Measurements from ENCODE around the gene HOXA3. TPM values are rescaled to one million over a fixed set of nuclear protein-coding genes. Genes with fewer than 3 reads are reported as not detected.

Gene HOXA3
- total RNA-seq, 2 donors from 2014 or later: 13.3 to 14.1 TPM

- Histone ChIP-seq H3K27ac (peak overlapping the region; percentile 84), H3K27me3 (no peaks in the 10 kb centered on the region), H3K9ac (ENCODE audit: low read depth in 2 of 2, low read length in 2 of 2) (peak overlapping the region; percentile 77 to 100), H3K4me1 (peaks cover 8% of the 10 kb centered on the region), H3K4me3 (no peak overlapping the region), H3K36me3 (no peaks in the 10 kb centered on the region), H3K9me3 (no peaks in the 10 kb centered on the region)
- peak; percentile 87 for DNase-seq
- intact Hi-C loops (cut with DNase I): loop anchor here (5.0 kb wide), 1 partner anchor 33 kb away; no protein-coding TSS in a partner anchor
- TF ChIP-seq, protein P1, sequence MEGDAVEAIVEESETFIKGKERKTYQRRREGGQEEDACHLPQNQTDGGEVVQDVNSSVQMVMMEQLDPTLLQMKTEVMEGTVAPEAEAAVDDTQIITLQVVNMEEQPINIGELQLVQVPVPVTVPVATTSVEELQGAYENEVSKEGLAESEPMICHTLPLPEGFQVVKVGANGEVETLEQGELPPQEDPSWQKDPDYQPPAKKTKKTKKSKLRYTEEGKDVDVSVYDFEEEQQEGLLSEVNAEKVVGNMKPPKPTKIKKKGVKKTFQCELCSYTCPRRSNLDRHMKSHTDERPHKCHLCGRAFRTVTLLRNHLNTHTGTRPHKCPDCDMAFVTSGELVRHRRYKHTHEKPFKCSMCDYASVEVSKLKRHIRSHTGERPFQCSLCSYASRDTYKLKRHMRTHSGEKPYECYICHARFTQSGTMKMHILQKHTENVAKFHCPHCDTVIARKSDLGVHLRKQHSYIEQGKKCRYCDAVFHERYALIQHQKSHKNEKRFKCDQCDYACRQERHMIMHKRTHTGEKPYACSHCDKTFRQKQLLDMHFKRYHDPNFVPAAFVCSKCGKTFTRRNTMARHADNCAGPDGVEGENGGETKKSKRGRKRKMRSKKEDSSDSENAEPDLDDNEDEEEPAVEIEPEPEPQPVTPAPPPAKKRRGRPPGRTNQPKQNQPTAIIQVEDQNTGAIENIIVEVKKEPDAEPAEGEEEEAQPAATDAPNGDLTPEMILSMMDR (IDR thresholded peaks at IDR 0.05): no peak
Measured at GRCh38 chr7:27140126-27140857, 12.1 kb downstream of the HOXA3 start.

- peak overlapping the region; percentile 48 for H3K4me3 ChIP-seq
- intact Hi-C loops (cut with DNase I): loop anchor here (5.0 kb wide), 1 partner anchor 32 kb away; no protein-coding TSS in a partner anchor
Measured at GRCh38 chr7:27139334-27140125, 12.9 kb downstream of the HOXA3 start.

GRCh38 chr7:27138985-27139333 is 13.4 kb downstream of the HOXA3 start:
- Histone ChIP-seq H3K9ac (ENCODE audit: low read depth in 2 of 2, low read length in 2 of 2) (peak overlapping the region; percentile 58 to 77), H3K36me3 (no peaks in the 10 kb centered on the region), H3K4me3 (peak overlapping the region; percentile 48), H3K27ac (peak overlapping the region; percentile 84), H3K9me3 (no peaks in the 10 kb centered on the region), H3K4me1 (peaks cover 9% of the 10 kb centered on the region), H3K27me3 (no peaks in the 10 kb centered on the region)
- DNase-seq: no peak
- TF ChIP-seq, protein P1 (IDR thresholded peaks at IDR 0.05): no peak
- intact Hi-C loops (cut with DNase I): no loop called here

More at GRCh38 chr7:27139334-27140125, 12.9 kb downstream of the HOXA3 start:
- no peaks in the 10 kb centered on the region for H3K9me3 ChIP-seq
- TF ChIP-seq, protein P1 (IDR thresholded peaks at IDR 0.05): no peak
- H3K27ac ChIP-seq: peak overlapping the region; percentile 84
- peaks cover 11% of the 10 kb centered on the region for H3K4me1 ChIP-seq
- peak; percentile 52 for DNase-seq
- H3K36me3 ChIP-seq: no peaks in the 10 kb centered on the region
- H3K27me3 ChIP-seq: no peaks in the 10 kb centered on the region
- H3K9ac ChIP-seq (ENCODE audit: low read depth in 2 of 2, low read length in 2 of 2): peak overlapping the region; percentile 58 to 77

GRCh38 chr7:27138472-27138871 is 13.9 kb downstream of the HOXA3 start:
- DNase-seq: peak; percentile 20
- Histone ChIP-seq H3K9me3 (no peaks in the 10 kb centered on the region), H3K27ac (peak overlapping the region; percentile 84), H3K27me3 (no peaks in the 10 kb centered on the region), H3K9ac (ENCODE audit: low read depth in 2 of 2, low read length in 2 of 2) (peak overlapping the region in 1 of 2 donors; percentile 58), H3K4me3 (peak overlapping the region; percentile 48), H3K36me3 (no peaks in the 10 kb centered on the region), H3K4me1 (peaks cover 9% of the 10 kb centered on the region)
- TF ChIP-seq, protein P1 (IDR thresholded peaks at IDR 0.05): no peak
- intact Hi-C loops (cut with DNase I): no loop called here

DNA sequence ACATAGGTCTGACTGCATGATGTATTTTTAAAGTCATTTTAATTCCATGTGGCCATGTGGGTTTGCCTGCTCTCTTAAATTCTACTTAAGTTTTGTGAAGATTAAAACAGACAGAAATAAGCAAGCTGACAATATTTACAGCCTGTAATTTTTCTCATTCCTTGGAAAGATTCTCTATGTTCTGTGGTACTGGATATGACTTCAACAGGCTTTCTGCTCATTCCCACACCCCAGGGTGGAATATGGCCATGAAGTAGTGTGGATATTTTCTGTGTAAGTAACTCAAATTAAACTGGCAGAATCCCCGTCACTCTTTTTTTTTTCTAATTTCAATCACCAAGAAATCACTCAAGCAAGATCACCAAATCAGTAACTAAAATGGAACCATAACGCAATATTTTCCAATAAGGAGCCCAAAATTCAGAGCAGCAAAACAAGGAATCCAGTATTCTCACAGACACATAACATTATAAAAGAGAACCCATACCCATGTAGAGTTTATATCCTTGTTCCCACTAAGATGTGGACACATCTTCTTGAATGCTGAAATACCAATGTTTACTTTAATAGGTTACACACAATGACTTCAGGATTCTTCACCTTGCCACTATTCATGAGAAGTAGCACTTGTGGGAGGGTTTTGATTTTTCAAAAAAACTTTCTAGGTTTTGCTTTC is 14.6 kb downstream of the HOXA3 start:
- Histone ChIP-seq H3K9me3 (no peaks in the 10 kb centered on the region), H3K4me1 (peaks cover 9% of the 10 kb centered on the region), H3K9ac (ENCODE audit: low read depth in 2 of 2, low read length in 2 of 2) (peak overlapping the region in 1 of 2 donors; percentile 58), H3K36me3 (no peaks in the 10 kb centered on the region), H3K27ac (peak overlapping the region; percentile 84), H3K27me3 (no peaks in the 10 kb centered on the region), H3K4me3 (no peak overlapping the region)
- intact Hi-C loops (cut with DNase I): no loop called here
- TF ChIP-seq, protein P1 (IDR thresholded peaks at IDR 0.05): no peak
- peak; percentile 22 for DNase-seq

Measured in colonic mucosa (tissue), 4 donors.